DMS114 treated with DMSO at 0.1 percent for 48 hours (cell line): ENCODE measurements around the gene CPNE4.

Experiments used
- DNase-seq: peaks from one replicate; lab custom pipeline; 2025; ENCODE audit not compliant: unreplicated experiment; lab: John Stamatoyannopoulos, UW

CPNE4 gene

GRCh38 chr3:131484496-131485111 is 550.2 kb downstream of the CPNE4 start:
- DNase-seq = no peak
